Fibroblast of villous mesenchyme (primary cell): Measurements from ENCODE around the gene PNCK. TPM values are rescaled to one million over a fixed set of nuclear protein-coding genes. Genes with fewer than 3 reads are reported as not detected.

Source experiments
- DNase-seq: peaks from one replicate; pipeline ENCODE4 v3.0.0-alpha.2; 2010; ENCODE audit warnings: low read depth
- H3K4me3 ChIP-seq: 2 replicates; pipeline ENCODE4 v1.5.1; 2011; ENCODE audit warnings: low read depth, mild to moderate bottlenecking, low read length
- CTCF ChIP-seq: IDR thresholded peaks from 2 replicates; pipeline ENCODE4 v1.5.1; 2012; ENCODE audit warnings: low read depth, mild to moderate bottlenecking, low read length; ENCODE audit not compliant: insufficient read depth
- total RNA-seq: library from RNA; depleted of rRNA; stranded (reverse); fragments of >200 nt; gene quantifications from 2 replicates; pipeline ENCODE4 v1.2.3, GENCODE V29; 2012

The PNCK gene
- total RNA-seq, 1 donor, result under 0.01 TPM

DNA sequence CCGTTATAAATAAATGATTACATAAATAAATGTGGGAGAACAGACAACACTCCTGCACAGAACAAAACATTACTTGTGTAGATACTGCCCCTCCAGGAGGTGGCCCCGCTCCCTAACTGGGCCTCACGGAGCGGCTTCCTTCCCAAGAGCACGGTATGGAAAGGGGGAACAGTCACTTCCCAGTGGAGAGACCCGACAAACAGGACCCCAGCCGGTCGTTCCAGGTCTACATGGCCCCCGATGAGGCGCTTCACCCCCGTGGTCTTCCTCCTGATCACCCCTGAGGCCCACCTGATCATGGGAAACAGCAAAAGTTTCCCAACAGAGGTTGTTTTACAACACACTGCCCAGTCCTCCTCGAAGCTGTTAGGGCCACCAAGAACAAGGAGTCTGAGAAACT, 7.6 kb upstream of the PNCK start:
- TF ChIP-seq CTCF, result no peak
- no peak for DNase-seq
- no peak overlapping the region for H3K4me3 ChIP-seq

- no peak for TF ChIP-seq CTCF
- H3K4me3 ChIP-seq, result no peak overlapping the region
- no peak for DNase-seq
Measured at GRCh38 chrX:153674219-153674851, 722 bp upstream of the PNCK start.

- peak; percentile 14 for DNase-seq
- no peak overlapping the region for H3K4me3 ChIP-seq
- no peak for TF ChIP-seq CTCF
Measured at GRCh38 chrX:153672531-153673427, 834 bp downstream of the PNCK start.

DNA sequence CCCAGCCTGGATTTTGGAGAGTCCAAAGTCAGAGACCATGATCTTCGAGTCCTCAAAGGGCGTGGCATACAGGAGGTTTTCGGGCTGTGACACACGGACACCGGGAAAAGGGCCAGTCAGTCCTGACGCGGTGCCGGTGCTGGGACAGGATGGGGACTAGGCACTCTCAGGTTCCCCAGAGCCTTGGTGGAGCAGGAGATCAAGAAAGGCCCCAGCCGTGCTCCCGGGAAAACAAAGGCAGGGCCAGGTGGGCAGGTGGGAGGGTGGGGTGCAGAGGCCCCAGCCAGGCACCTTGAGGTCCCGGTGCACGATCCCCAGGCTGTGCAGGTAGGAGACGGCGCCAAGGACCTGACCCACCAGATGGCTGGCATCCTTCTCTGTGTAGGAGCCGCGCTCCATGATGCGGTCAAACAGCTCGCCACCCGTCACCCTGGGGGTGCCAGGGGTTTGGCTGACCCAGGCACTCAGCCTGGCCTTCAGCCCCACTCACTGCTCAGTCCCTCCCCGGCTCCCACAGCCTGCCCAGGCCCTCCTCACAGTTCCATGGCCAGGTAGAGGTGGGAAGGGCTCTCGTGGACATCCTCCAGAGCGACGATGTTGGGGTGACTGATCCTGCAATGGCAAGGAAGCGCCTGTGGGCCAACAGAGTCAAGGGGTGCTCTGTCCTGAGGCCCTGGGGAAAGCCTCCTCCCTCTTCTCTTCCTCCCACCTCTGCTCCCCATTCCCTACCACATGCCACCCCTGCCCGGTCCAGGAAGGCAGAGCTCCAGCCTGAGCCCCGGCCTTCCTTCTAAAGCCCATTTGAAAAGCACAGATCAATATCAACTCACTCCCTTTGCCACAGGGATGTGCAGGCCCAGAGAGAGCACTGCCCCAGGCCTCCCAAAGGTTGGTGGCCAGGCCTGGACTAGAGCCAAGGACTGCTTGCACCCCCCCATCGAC, 1.8 kb downstream of the PNCK start:
- no peak overlapping the region for H3K4me3 ChIP-seq
- TF ChIP-seq CTCF, result no peak
- no peak for DNase-seq

- TF ChIP-seq CTCF, result no peak
- no peak for DNase-seq
- no peak overlapping the region for H3K4me3 ChIP-seq
Measured at GRCh38 chrX:153670748-153671588, 2.6 kb downstream of the PNCK start.
